T-helper 17 cell (primary cell): ENCODE results near the gene BICDL1. TPM values are rescaled to one million over a fixed set of nuclear protein-coding genes. Genes with fewer than 3 reads are reported as not detected.
A peak's percentile ranks its signal among the peaks of the same experiment; 100 is the strongest.
"Not testable (repeated sequence)": the region's sequence is repeated elsewhere in the genome, so short reads cannot be mapped to it uniquely, and the experiment has no call there.

ENCODE experiments used
- ATAC-seq: fragments of 150-1000 bp; cut with Tn5 transposase; 2 replicates; pipeline ENCODE4 v1.10.0; 2021; ENCODE audit warnings: mild to moderate bottlenecking, moderate library complexity
- DNase-seq, 3 donors: peaks; one replicate each; pipeline versions ENCODE4 v3.0.0 to v3.0.0-alpha.2; 2020 to 2021
- H3K9me3 ChIP-seq: one replicate; pipeline ENCODE4 v1.7.0; 2013; ENCODE audit warnings: low read length, mild to moderate bottlenecking; ENCODE audit not compliant: control insufficient read depth, poor library complexity, severe bottlenecking
- H3K27ac Mint-ChIP-seq: one replicate; pipeline ENCODE4 v1.8.0; 2022; ENCODE audit warnings: mild to moderate bottlenecking, moderate library complexity, mixed read lengths
- H3K27me3 Mint-ChIP-seq: one replicate; pipeline ENCODE4 v1.8.0; 2022; ENCODE audit warnings: mixed read lengths
- H3K36me3 Mint-ChIP-seq: one replicate; pipeline ENCODE4 v1.8.0; 2022; ENCODE audit warnings: low read depth, mixed read lengths
- H3K4me1 Mint-ChIP-seq: one replicate; pipeline ENCODE4 v1.8.0; 2022; ENCODE audit warnings: mild to moderate bottlenecking, mixed read lengths
- H3K4me3 Mint-ChIP-seq: one replicate; pipeline ENCODE4 v1.8.0; 2022; ENCODE audit warnings: mild to moderate bottlenecking, moderate library complexity, mixed read lengths
- total RNA-seq, 4 donors: library from RNA in 2 of 4; stranded (reverse) in 2 of 4; gene quantifications; one replicate each; pipeline ENCODE4 v1.2.3 and lab custom pipeline; 2022 to 2026

BICDL1 gene
- total RNA-seq (100 to 1,000 TPM; 135 to 146 TPM), total RNA-seq (lab: John Stamatoyannopoulos, UW) (103 to 134 reads per million in 2 donors)

- no peaks in the 10 kb centered on the region for H3K9me3 ChIP-seq
- H3K36me3 Mint-ChIP-seq: no peaks in the 10 kb centered on the region
- peak within 1 kb of the TSS; percentile 91 for H3K27ac Mint-ChIP-seq
- ATAC-seq (peak; percentile 85), DNase-seq (peak; percentile 96 to 99 (median 98))
- H3K4me3 Mint-ChIP-seq: peak within 1 kb of the TSS; percentile 89
- peaks cover 17% of the 10 kb centered on the region for H3K4me1 Mint-ChIP-seq
- H3K27me3 Mint-ChIP-seq: no peaks in the 10 kb centered on the region
Measured at GRCh38 chr12:119988472-119989360, at the start of gene BICDL1. Gene BICDL1 (plus strand): TSS chr12:119989236. CDS start chr12:119989869, 633 bp downstream.

GRCh38 chr12:119940897-119941296 is 48.1 kb upstream of the BICDL1 start:
- Mint-ChIP-seq H3K4me1 (no peaks in the 10 kb centered on the region), H3K27me3 (peaks cover 5% of the 10 kb centered on the region), H3K27ac (no peak overlapping the region), H3K36me3 (no peaks in the 10 kb centered on the region), H3K4me3 (no peak overlapping the region)
- ATAC-seq (no peak), DNase-seq (no peak)
- H3K9me3 ChIP-seq: no peaks in the 10 kb centered on the region

- DNase-seq (no peak), ATAC-seq (no peak)
- H3K4me1 Mint-ChIP-seq: no peaks in the 10 kb centered on the region
- no peak overlapping the region for H3K4me3 Mint-ChIP-seq
- H3K27me3 Mint-ChIP-seq: peaks cover 5% of the 10 kb centered on the region
- H3K36me3 Mint-ChIP-seq: no peaks in the 10 kb centered on the region
- H3K9me3 ChIP-seq: no peaks in the 10 kb centered on the region
- peak overlapping the region; percentile 34 for H3K27ac Mint-ChIP-seq
Measured at GRCh38 chr12:119942386-119942785, 46.6 kb upstream of the BICDL1 start.

- Mint-ChIP-seq H3K4me1 (no peaks in the 10 kb centered on the region), H3K36me3 (no peaks in the 10 kb centered on the region), H3K27ac (no peak overlapping the region), H3K4me3 (no peak overlapping the region), H3K27me3 (peaks cover 5% of the 10 kb centered on the region)
- ATAC-seq (no peak), DNase-seq (no peak)
- no peaks in the 10 kb centered on the region for H3K9me3 ChIP-seq
Measured at GRCh38 chr12:119946213-119946612, 42.8 kb upstream of the BICDL1 start.

- ATAC-seq (no peak), DNase-seq (no peak)
- no peak overlapping the region for H3K27ac Mint-ChIP-seq
- no peak overlapping the region for H3K4me3 Mint-ChIP-seq
- no peaks in the 10 kb centered on the region for H3K4me1 Mint-ChIP-seq
- H3K36me3 Mint-ChIP-seq: no peaks in the 10 kb centered on the region
- H3K27me3 Mint-ChIP-seq: peaks cover 5% of the 10 kb centered on the region
- H3K9me3 ChIP-seq: no peaks in the 10 kb centered on the region
Measured at GRCh38 chr12:119949145-119949544, 39.9 kb upstream of the BICDL1 start.

GRCh38 chr12:119949594-119949993 is 39.4 kb upstream of the BICDL1 start:
- Mint-ChIP-seq H3K27me3 (peaks cover 5% of the 10 kb centered on the region), H3K4me3 (no peak overlapping the region), H3K36me3 (no peaks in the 10 kb centered on the region), H3K4me1 (no peaks in the 10 kb centered on the region), H3K27ac (no peak overlapping the region)
- H3K9me3 ChIP-seq: no peaks in the 10 kb centered on the region
- ATAC-seq: no peak
- DNase-seq: no peak

- Mint-ChIP-seq H3K27me3 (no peaks in the 10 kb centered on the region), H3K4me3 (no peak overlapping the region), H3K27ac (no peak overlapping the region), H3K36me3 (no peaks in the 10 kb centered on the region), H3K4me1 (no peaks in the 10 kb centered on the region)
- ATAC-seq (no peak), DNase-seq (no peak)
- H3K9me3 ChIP-seq: peaks cover 10% of the 10 kb centered on the region
Measured at GRCh38 chr12:119956047-119956446, 33.0 kb upstream of the BICDL1 start.

GRCh38 chr12:119957135-119957534 is 31.9 kb upstream of the BICDL1 start:
- Mint-ChIP-seq H3K27me3 (peaks cover 1% of the 10 kb centered on the region), H3K27ac (no peak overlapping the region), H3K4me3 (no peak overlapping the region), H3K4me1 (no peaks in the 10 kb centered on the region), H3K36me3 (no peaks in the 10 kb centered on the region)
- ATAC-seq (no peak), DNase-seq (no peak)
- H3K9me3 ChIP-seq: peaks cover 10% of the 10 kb centered on the region

- H3K27ac Mint-ChIP-seq: no peak overlapping the region
- no peak for ATAC-seq
- H3K27me3 Mint-ChIP-seq: peaks cover 8% of the 10 kb centered on the region
- no peaks in the 10 kb centered on the region for H3K36me3 Mint-ChIP-seq
- H3K4me3 Mint-ChIP-seq: no peak overlapping the region
- no peak for DNase-seq
- peaks cover 3% of the 10 kb centered on the region for H3K4me1 Mint-ChIP-seq
- peaks cover 10% of the 10 kb centered on the region for H3K9me3 ChIP-seq
Measured at GRCh38 chr12:119959435-119959834, 29.6 kb upstream of the BICDL1 start.

GRCh38 chr12:119964123-119964522 is 24.9 kb upstream of the BICDL1 start:
- Mint-ChIP-seq H3K4me1 (peaks cover 3% of the 10 kb centered on the region), H3K27ac (no peak overlapping the region), H3K4me3 (no peak overlapping the region), H3K36me3 (no peaks in the 10 kb centered on the region), H3K27me3 (peaks cover 8% of the 10 kb centered on the region)
- no peaks in the 10 kb centered on the region for H3K9me3 ChIP-seq
- ATAC-seq: no peak
- no peak for DNase-seq

- Mint-ChIP-seq H3K4me3 (no peak overlapping the region), H3K27ac (no peak overlapping the region), H3K27me3 (peaks cover 8% of the 10 kb centered on the region), H3K36me3 (no peaks in the 10 kb centered on the region), H3K4me1 (peaks cover 3% of the 10 kb centered on the region)
- H3K9me3 ChIP-seq: no peaks in the 10 kb centered on the region
- DNase-seq (no peak), ATAC-seq (no peak)
Measured at GRCh38 chr12:119964929-119965328, 24.1 kb upstream of the BICDL1 start.

- Mint-ChIP-seq H3K27ac (no peak overlapping the region), H3K36me3 (no peaks in the 10 kb centered on the region), H3K4me3 (no peak overlapping the region), H3K27me3 (peaks cover 16% of the 10 kb centered on the region), H3K4me1 (peaks cover 6% of the 10 kb centered on the region)
- no peaks in the 10 kb centered on the region for H3K9me3 ChIP-seq
- DNase-seq (no peak), ATAC-seq (no peak)
Measured at GRCh38 chr12:119980242-119980641, 8.8 kb upstream of the BICDL1 start.

GRCh38 chr12:119980702-119981101 is 8.3 kb upstream of the BICDL1 start:
- not testable (repeated sequence) for H3K4me3 Mint-ChIP-seq, H3K27ac Mint-ChIP-seq, ATAC-seq, DNase-seq, H3K9me3 ChIP-seq, H3K36me3 Mint-ChIP-seq, H3K4me1 Mint-ChIP-seq
- H3K27me3 Mint-ChIP-seq: peaks cover 16% of the 10 kb centered on the region

GRCh38 chr12:119989361-119989730 is 310 bp downstream of the BICDL1 start:
- peak; percentile 9 for ATAC-seq
- H3K4me3 Mint-ChIP-seq: peak overlapping the region; percentile 89
- no peak overlapping the region for H3K27ac Mint-ChIP-seq

More at GRCh38 chr12:119989361-119989730, 310 bp downstream of the BICDL1 start:
- H3K9me3 ChIP-seq: no peaks in the 10 kb centered on the region
- Mint-ChIP-seq H3K27me3 (no peaks in the 10 kb centered on the region), H3K4me1 (peaks cover 17% of the 10 kb centered on the region), H3K36me3 (no peaks in the 10 kb centered on the region)
- DNase-seq: peak in 1 of 3 donors; percentile 22
